Stromal cell of bone marrow (primary cell): ENCODE results near the gene MAP3K19.
"Not testable (repeated sequence)": the region's sequence is repeated elsewhere in the genome, so short reads cannot be mapped to it uniquely, and the experiment has no call there.

Experiments
- DNase-seq: peaks from one replicate; pipeline ENCODE4 v3.0.0-alpha.2; 2012; ENCODE audit warnings: low read depth

MAP3K19 gene

DNA sequence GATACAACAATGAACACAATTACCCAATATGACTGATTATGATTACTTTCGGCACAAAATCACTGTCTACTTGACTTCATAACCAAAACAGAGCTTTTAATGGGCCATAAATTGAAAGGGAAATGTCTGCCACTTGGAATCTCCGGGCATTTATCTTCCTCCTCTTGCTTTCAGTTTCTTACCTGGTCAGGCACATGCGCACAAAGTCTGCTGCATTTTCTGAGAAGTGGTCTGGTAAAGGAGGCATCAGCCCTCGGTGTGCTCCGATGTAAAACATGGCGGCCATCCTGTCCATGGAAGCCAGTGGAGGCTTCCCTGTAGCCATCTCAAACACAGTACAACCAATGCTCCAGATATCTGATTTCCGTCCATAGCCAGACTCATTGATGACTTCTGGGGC, 66.6 kb downstream of the MAP3K19 start:
- DNase-seq = no peak

DNA sequence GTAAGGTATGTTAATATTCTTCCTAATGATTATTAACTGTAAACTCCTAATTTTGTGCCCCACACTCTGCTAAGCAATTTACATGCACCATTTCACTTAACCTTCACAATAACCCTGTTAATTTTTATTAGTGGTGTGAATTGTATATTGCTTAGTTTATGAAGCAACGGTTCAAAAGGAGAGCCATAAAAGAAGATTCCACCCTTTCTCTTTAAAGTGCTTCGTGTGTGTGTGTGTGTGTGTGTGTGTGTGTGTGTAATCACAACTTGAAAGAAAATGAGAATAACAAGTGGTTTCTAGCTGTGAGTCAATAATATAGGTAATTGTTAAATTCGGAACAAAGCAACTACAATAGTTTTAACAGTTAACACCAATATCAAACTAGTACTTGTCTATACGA, 68.0 kb downstream of the MAP3K19 start:
- no peak for DNase-seq

DNA sequence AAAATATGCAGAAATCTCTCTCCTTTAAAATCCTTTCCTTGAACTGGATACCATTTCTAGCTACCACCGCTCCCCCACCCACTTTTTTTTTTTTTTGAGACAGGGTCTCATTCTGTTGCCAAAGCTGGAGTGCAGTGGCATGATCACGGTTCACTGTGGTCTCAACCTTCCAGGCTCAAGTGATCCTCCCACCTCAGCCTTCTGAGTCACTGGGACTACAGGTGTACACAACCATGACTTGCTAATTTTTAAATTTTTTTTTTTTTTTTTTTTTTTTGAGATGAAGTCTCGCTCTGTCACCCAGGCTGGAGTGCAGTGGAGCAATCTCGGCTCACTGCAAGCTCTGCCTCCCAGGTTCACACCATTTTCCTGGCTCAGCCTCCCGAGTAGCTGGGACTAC, 70.1 kb downstream of the MAP3K19 start:
- not testable (repeated sequence) for DNase-seq

DNA sequence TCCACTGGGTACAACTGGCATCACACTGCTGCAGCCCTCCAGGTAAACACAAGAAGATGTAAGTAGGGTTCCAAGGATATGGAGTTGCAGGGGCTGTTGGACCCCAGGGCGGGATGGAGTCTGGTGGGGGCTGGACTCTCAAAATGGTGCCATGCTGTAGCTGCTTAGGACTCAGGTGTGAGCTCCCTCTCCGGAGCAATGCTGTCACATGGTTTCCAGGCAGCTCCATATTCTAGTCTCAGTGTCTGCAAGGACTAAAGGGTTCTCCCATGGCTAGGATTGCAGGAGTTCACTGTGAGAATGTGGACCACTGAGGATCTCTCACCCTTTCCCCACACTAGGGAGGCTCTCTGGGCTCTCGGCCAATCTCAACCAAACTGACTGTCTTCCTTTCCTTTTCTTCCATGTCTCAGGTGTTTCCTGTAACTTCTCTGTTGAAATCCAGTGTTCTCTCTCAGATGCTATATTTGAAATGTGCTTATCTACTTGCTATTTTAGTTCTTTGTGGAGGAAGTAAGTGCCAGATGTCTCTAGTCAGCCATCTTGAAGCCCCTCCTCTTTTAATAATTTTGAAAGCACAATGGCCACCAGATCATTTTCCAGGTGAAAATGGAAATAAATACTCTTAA, 71.1 kb downstream of the MAP3K19 start:
- DNase-seq = no peak

DNA sequence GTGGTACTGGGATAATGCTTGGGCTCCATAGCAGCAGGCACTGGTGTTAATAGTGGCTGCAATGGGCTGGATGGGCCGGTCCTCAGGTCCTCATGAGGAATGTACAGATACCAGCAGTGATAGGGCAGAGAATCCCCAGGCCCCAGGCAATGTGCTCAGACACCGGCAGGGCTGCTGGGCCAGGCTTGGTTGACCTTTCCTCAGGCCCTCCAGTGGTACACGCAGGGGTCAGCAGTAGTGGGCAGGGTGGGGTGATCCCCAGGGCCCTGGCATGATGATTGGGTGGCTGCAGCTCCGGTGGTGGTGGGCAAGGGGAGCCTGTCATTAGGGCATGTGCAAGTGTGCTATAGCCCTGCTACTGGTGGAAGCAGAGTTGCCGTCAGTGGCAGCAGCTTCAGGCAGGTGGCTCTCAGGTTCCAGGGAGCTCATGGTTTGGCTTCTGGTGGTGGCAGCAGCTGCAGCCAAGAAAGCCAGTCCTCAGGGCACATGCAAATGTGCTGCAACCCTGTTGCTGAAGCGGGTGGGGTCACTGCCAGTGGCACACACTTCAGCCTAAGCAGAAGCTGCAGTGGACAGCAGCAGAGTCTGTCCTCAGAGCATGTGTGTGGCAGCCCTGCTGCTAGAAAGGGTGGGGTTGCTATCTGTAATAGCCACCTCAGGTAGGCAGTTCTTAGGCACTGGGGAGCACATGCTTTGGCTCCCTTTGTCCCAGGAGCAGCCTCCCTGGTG, 71.8 kb downstream of the MAP3K19 start:
- DNase-seq = no peak

DNA sequence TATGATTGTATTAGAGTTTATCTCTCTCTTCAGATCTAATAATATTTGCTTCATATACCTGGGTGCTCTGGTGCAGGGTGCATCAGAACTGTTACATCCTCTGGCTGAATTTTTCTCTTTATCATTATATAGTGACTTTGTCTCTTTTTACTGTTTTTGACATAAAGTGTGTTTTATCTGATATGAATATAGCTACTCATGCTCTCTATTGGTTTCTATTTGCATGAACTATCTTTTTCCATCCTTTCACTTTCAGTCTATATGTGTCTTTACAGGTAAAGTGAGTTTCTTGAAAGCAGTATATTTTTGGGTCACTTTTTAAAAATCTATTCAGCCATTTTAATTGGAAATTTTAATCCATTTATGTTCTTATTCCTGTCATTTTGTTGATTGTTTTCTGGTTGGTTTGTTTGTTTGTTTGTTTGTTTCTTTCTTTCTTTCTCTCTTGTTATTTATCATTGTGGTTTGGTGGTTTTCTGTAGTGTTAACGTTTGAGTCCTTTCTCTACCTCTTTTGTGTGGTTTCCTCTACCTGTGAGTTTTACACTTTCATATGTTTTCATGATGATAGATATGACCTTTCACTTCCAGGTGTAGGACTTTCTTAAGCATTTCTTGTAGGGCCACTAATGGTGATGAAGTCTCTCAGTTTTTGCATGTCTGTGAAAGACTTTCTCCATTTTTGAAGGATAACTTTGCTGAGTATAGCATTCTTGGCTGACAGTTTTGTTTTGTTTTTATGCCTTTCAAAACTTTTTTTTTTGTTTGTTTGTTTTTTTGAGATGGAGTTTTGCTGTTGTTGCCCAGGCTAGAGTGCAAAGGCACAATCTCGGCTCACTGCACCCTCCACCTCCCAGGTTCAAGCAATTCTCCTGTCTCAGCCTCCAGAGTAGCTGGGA, 73.8 kb downstream of the MAP3K19 start:
- DNase-seq = no peak

DNA sequence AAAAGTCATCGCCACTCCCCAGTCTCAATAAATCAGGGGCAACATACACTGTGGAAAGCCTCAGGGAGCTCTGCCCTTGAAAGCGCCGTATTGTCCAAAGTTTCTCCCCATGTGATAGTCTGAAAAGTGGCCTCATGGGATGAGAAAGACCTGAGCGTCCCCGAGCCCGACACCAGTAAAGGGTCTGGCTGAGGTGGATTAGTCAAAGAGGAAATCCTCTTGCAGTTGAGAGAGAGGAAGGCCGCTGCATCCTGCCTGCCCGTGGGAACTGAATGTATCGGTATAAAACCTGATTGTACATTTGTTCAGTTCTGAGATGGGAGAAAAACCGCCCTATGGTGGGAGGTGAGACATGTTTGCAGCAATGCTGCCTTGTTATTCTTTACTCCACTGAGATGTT, 80.1 kb downstream of the MAP3K19 start:
- DNase-seq = not testable (repeated sequence)

DNA sequence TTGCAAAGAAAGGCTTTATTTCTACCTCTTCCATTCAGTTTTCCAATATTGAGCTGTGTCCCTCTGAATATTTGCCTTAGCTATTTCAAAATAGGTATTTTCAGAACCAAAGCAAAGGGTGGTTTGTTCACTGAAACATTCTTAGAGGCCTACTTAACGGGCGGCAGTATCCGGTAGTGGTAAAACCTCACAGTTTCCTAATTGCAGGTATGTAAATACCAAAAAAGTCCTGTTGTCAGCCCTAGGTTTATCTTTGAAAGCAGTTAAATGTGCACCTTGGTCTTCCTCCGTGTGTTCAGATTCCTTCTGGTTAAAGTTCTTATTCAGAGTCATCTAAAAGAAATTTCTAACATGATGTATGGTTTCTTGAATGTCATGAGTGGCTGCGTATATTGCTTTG, 89.8 kb downstream of the MAP3K19 start:
- no peak for DNase-seq

DNA sequence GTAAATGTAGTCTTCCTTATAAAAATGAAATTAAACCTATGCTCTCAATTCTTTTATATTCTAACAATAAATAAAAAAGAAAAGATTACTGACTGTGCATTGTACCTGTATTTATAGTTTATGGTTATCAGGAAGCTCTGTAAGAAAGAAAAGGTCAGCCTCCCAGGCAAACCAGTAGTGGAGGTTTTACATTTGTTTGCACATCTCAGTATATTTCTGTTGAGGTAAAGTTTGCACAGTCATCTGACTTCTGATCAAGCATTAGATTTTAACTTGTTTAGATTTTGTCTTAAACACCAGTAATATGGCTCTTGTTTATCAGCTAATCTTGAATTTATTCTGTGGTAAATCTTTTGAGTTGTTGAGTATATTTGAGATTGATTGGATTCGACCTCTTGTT, 91.5 kb downstream of the MAP3K19 start:
- no peak for DNase-seq

DNA sequence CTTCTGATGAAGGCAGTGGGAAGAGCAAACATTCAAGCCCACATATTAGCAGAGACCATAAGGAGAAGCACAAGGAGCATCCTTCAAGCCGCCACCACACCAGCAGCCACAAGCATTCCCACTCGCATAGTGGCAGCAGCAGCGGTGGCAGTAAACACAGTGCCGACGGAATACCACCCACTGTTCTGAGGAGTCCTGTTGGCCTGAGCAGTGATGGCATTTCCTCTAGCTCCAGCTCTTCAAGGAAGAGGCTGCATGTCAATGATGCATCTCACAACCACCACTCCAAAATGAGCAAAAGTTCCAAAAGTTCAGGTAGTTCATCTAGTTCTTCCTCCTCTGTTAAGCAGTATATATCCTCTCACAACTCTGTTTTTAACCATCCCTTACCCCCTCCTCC, 93.2 kb downstream of the MAP3K19 start:
- DNase-seq = no peak

DNA sequence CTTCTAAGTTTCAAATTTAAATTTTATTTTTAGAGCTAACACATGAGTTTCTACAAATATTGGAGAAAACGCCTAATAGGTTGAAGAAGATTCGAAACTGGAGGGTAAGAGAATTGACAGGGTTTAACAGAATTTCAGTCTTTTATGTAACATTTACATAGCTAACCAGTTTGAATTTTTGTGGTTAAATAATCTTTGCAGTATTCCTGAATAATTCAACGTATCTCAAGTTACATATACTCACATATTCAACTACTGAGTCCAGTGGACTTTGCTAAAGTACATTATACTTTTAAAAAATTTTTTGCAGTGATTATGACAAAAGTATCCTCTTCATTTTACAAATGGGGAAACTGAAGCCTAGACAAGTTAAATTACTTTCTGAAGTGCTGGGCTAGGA, 94.6 kb downstream of the MAP3K19 start:
- DNase-seq = no peak

DNA sequence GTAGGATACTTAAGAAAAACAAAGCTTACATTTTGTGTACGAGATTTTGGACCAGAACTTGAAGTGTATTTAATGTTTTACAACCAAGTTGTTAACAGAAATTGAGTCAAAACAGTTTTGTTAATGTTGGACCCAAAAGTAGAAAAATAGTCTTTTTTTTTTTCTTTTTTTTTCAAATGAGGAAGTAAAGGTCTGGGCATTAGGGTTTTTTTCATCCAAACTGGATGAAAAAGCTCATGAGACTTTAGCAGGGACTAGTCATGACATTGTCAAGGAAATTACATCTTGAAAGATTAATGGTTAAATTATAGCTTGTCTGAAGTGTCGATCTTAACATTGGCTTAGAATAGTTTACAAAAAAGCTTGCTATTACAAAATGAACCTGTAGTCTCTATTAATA, 96.4 kb downstream of the MAP3K19 start:
- no peak for DNase-seq

DNA sequence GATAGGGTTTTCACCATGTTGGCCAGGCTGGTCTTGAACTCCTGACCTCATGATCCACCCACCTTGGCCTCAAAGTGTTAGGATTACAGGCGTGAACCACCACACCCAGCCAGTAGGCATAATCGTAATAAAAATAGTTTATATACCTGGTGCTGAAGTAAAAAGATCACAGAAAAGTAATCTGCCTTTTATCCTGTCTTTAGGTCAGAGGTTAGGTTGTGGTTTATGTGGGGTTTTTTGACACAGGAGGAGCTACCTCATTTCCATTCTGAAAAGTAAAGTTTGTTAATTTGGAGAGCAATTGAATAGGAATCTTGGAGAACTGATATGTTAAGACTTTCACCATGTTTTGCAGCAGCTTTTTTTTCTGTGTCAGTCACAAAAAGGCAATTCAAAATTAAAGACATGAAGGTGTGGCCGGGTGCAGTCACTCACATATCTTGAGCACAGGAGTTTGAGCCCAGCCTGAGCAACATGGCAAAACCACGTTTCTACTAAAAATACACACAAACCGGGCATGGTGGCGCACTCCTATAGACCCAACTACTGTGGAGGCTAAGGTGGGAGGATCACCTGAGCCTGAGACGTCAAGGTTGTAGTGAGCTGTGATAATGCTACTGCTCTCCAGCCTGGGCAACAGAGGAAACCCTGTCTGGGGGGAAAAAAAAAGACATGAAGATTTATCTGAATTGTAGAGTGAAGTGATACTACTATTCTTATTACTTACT, 97.1 kb downstream of the MAP3K19 start:
- no peak for DNase-seq

DNA sequence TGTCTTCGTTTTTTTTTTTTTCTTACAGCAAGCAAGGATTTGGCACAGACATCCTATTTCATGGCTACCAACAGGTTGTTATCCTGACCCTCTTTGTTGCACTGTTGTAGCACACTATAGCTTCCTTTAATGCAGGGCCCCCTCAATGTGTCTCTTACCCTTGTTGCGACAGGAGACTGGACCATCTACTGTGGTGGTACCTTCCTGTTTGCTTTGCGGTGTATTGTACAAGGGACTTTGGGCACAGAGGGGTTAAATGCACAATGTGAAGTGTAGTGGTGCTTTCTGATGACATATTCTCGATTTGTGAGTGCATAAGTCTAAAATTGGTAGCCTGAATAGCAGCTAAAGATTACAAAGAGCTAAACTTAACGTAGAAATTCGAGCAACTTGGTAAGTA, 101.2 kb downstream of the MAP3K19 start:
- no peak for DNase-seq

DNA sequence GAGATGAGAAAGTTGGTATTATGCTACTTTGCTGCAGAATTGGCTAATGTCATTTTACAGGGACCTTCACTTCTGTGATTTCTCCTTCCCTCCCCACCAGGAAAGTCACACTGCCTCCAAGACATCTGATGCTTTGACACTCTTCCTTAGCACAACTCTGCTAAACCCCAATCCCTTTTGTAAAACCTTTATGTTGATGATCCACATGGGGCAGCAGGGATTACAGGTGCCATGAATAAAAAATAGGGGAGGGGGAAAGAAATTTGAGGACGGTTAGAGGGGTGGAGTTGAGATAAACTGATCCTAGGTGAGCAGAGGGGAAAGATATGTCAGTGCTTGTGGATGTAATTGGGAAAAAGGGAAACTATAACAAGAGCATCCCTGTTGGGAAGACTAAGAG, 102.3 kb downstream of the MAP3K19 start:
- DNase-seq = no peak

DNA sequence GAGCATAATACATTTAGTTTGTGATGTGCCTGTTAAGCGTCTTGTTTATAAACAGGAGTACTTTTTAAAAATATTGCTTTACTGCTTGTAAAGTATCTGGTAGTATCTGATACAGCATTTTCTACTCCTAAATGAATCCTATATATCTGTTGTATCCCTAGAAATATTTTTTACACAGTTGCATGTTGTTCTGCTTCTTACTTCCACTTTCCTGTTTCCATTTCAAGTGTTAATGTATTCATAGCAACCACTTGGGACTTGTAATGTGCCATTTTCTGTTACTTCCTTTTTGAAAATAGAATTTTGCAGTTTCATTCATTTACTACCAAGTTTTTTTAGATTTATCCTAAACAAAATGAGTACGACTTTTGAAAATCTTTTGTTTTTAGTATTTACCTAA, 103.7 kb downstream of the MAP3K19 start:
- DNase-seq = no peak

DNA sequence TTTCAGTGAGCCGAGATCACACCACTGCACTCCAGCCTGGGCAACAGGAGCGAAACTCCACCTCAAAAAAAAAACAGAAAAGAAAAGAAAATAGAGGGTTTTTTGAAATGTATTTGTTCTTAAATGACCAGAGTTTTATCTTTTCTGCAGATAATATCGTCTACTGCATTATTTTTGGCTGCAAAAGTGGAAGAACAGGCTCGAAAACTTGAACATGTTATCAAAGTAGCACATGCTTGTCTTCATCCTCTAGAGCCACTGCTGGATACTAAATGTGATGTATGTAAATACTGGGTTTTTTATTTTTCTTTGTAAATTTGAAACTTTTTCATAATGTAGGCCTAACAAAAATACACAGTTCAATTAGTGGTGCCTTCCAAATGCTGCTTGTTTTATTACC, 110.6 kb downstream of the MAP3K19 start:
- DNase-seq = no peak

DNA sequence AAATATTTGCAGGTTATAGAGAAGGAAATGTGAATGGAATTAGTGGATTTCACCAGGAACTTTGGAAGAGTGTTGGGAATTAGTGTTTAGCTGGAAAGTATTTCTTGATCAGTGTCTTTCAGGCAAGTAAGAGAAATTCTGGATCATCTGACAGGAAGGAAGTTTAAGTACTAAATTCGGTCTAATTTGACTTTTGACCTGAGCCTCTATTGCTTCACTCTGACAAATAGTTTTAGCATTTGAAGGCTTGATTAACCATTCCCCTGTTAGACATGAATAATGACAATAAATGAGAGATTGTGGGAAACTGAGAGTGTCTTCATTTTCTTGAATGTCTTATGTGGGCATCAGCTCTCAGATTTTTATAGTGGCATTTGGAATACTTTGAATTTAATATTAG, 112.6 kb downstream of the MAP3K19 start:
- DNase-seq = peak; percentile 3

DNA sequence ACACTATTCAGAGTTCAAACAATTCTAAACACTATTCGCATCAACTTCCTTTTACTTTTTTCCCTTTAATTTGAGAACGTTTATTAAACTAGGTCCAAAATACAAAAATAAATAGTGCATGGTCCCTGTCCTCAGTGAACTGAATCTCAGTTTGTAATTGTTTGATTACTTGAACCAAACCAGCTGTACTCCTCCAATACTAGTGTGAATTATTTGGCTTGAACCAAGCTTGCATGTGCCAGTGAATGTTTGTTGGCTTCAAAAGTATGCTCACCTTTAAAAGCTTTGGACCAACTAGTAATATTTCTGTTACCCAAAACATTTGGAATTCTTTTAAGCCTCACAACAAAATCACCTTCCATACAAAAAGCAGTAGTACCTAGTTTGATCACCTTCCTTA, 113.1 kb downstream of the MAP3K19 start:
- DNase-seq = no peak

DNA sequence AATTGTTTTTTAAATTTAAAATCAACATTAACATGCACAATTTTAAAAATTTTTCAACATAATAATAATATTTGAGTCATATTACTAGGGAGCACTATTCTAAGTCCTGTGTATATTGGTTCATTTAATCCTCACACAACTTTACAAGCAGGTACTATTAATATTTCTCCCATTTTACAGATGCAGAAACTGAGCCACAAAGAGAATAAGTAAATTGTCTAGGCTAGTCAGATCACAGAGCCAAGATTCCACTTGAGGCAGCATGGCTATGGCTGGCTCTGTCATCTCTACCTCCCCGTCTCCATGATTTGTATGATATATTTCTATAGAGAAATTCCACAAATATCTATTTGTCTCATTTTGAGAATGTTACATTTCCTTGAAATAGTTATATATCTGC, 113.5 kb downstream of the MAP3K19 start:
- DNase-seq = no peak

DNA sequence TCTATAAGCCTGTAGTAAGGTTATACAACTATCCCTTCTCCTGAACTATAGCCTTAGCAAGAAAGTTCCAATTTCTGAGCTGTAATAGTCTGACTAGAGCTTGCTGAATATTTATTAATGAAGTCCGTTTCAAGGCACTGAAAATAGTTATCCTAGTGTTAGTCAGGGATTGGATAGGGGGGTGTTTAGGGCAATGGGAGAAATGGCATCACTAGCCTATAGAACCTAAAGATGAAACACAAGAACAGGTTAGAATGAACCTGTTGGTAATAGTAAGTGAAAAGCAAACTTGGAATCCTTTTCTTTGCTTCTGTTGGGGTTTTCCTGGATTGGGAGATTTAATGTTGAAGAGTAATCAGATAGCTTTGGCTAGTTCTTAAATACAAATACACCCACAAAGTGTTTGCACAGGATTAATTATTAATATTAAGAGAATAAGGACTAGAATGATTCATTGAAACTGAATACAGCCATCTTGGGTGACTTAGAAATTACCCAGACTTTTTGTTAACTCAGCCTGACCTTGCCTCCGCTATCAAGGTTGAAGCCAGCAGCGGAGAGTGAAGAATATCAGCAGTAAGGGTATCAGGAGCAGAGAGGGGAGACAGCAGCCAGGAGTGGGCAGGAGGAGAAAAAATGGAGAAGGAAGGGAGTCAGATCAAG, 114.3 kb downstream of the MAP3K19 start:
- DNase-seq = no peak

DNA sequence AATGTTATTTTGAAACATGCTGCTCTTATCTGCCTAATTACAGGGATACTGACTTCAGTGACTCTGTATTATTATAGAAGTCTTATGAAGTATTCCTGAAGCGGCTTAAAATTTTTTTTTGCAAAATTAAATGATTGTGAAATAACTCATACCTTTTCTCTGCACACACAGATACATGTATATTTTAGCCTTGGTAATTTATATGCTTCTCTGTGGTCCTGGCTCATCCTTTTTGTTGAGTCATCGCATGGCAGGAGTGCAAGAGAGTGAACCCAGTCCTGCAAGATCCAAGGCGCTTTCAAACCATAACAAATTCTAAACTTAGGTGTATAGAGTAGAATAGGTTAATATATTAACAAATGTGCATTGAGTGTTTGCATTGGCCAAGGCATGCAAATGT, 120.1 kb downstream of the MAP3K19 start:
- DNase-seq = peak; percentile 3
